WTC11 (cell line): ENCODE results near the gene SOX6.

Source experiments
- ATF1 ChIP-seq: sonication (generic); formaldehyde crosslinking; IDR thresholded peaks from 2 replicates; pipeline ENCODE4 v1.8.1; 2023; ENCODE audit warnings: mild to moderate bottlenecking, moderate library complexity, missing genetic modification reagents
- ATF3 ChIP-seq: sonication (generic); formaldehyde crosslinking; conservative IDR thresholded peaks from 2 replicates; pipeline ENCODE4 v1.8.1; 2022; ENCODE audit warnings: mild to moderate bottlenecking, missing genetic modification reagents
- CTCF ChIP-seq: fragments of 200-600 bp; IDR thresholded peaks from 2 replicates; pipeline ENCODE4 v1.8.0; 2022; ENCODE audit warnings: antibody characterized with exemption
- ELF4 ChIP-seq: sonication (generic); formaldehyde crosslinking; IDR thresholded peaks from 2 replicates; pipeline ENCODE4 v1.8.1; 2022; ENCODE audit warnings: low read depth, mild to moderate bottlenecking, moderate library complexity, missing genetic modification reagents
- ETV6 ChIP-seq: sonication (generic); formaldehyde crosslinking; IDR thresholded peaks from 2 replicates; pipeline ENCODE4 v1.8.1; 2022; ENCODE audit warnings: mild to moderate bottlenecking, missing genetic modification reagents
- FOXJ3 ChIP-seq: sonication (generic); formaldehyde crosslinking; IDR thresholded peaks from 2 replicates; pipeline ENCODE4 v1.9.0; 2021; ENCODE audit warnings: missing genetic modification reagents, mild to moderate bottlenecking, borderline replicate concordance
- MXD4 ChIP-seq: fragments of 250-450 bp; sonication (Bioruptor Pico); IDR thresholded peaks from 2 replicates; pipeline ENCODE4 v1.8.0; 2021; ENCODE audit warnings: mild to moderate bottlenecking, moderate library complexity, borderline replicate concordance
- SMAD4 ChIP-seq: sonication (generic); formaldehyde crosslinking; IDR thresholded peaks from 2 replicates; pipeline ENCODE4 v1.8.0; 2022; ENCODE audit warnings: mild to moderate bottlenecking, missing genetic modification reagents
- ZNF138 ChIP-seq: sonication (generic); formaldehyde crosslinking; conservative IDR thresholded peaks from 2 replicates; pipeline ENCODE4 v1.8.1; 2022; ENCODE audit warnings: mild to moderate bottlenecking, moderate library complexity, missing genetic modification reagents
- ZNF317 ChIP-seq: sonication (generic); formaldehyde crosslinking; IDR thresholded peaks from 2 replicates; pipeline ENCODE4 v1.8.1; 2023; ENCODE audit warnings: low read depth, mild to moderate bottlenecking, moderate library complexity, missing genetic modification reagents, borderline replicate concordance

- TF ChIP-seq FOXJ3 (CRISPR knock-in tag) (no peak), ZNF138 (no peak), ATF1 (no peak), ETV6 (CRISPR knock-in tag) (no peak), ATF3 (CRISPR knock-in tag) (no peak), CTCF (no peak), ZNF317 (no peak), SMAD4 (CRISPR knock-in tag) (no peak), MXD4 (CRISPR knock-in tag) (no peak), ELF4 (CRISPR knock-in tag) (no peak)
These were observed 363.0 kb downstream of the SOX6 start for GRCh38 chr11:15993345-15993744.
